MM.1S (cell line): ENCODE data around the gene AP5S1.

Experiments used
- EZH2 ChIP-seq: fragments of 300-600 bp; sonication (generic); optimal IDR thresholded peaks from 2 replicates; pipeline ENCODE3; 2017; ENCODE audit warnings: low read depth, mild to moderate bottlenecking, antibody characterized with exemption, low read length, mixed read lengths
- EZH2phosphoT487 ChIP-seq: fragments of 300-600 bp; sonication (generic); IDR thresholded peaks from 2 replicates; pipeline ENCODE4 v1.6.1; 2018; ENCODE audit warnings: antibody characterized with exemption, low read length

GRCh38 chr20:3795511-3796468, 24.6 kb upstream of the AP5S1 start, which contains the start of gene CDC25B:
- TF ChIP-seq EZH2: no peak
- no peak for TF ChIP-seq EZH2phosphoT487
